HFFc6 (cell line): ENCODE data around the gene ABI3BP. TPM values are rescaled to one million over a fixed set of nuclear protein-coding genes. Genes with fewer than 3 reads are reported as not detected.

ENCODE experiments used
- DNase-seq: peaks from one replicate; pipeline ENCODE4 v3.0.0-alpha.2; 2018
- H3K27ac Mint-ChIP-seq: 2 replicates; pipeline ENCODE4 v1.8.0; 2020; ENCODE audit warnings: mild to moderate bottlenecking, mixed read lengths
- H3K27me3 Mint-ChIP-seq: 2 replicates; pipeline ENCODE4 v1.8.0; 2021; ENCODE audit warnings: mild to moderate bottlenecking, moderate library complexity, mixed read lengths; ENCODE audit not compliant: insufficient read depth
- H3K36me3 Mint-ChIP-seq: 2 replicates; pipeline ENCODE4 v1.8.0; 2021; ENCODE audit warnings: low read depth, mixed read lengths
- H3K4me1 Mint-ChIP-seq: 2 replicates; pipeline ENCODE4 v1.8.0; 2020; ENCODE audit warnings: low read depth, mixed read lengths
- H3K4me3 Mint-ChIP-seq: 2 replicates; pipeline ENCODE4 v1.8.0; 2020; ENCODE audit warnings: mild to moderate bottlenecking, moderate library complexity, mixed read lengths
- H3K9me3 Mint-ChIP-seq: 2 replicates; pipeline ENCODE4 v1.8.0; 2020; ENCODE audit warnings: mild to moderate bottlenecking, mixed read lengths
- total RNA-seq, 6 experiments: library from RNA; stranded (reverse); fragmentation: NEBNext Ultra II Directional; extraction: Animal tissue kit (Norgen Biotek cat#: 25700); gene quantifications; 2 replicates in 1 of 6; 3 replicates in 5 of 6; pipeline ENCODE4 v1.2.3, GENCODE V29; 2021
- TF ChIP-seq, protein P1 (sequence below): fragments of 200-600 bp; sonication (generic); IDR thresholded peaks from 2 replicates; pipeline ENCODE4 v1.5.0; 2021; ENCODE audit warnings: antibody characterized with exemption, mild to moderate bottlenecking

ABI3BP gene
- total RNA-seq, 6 experiments from 2014 or later: 12.4 to 27.8 (median 24.6) TPM

DNA sequence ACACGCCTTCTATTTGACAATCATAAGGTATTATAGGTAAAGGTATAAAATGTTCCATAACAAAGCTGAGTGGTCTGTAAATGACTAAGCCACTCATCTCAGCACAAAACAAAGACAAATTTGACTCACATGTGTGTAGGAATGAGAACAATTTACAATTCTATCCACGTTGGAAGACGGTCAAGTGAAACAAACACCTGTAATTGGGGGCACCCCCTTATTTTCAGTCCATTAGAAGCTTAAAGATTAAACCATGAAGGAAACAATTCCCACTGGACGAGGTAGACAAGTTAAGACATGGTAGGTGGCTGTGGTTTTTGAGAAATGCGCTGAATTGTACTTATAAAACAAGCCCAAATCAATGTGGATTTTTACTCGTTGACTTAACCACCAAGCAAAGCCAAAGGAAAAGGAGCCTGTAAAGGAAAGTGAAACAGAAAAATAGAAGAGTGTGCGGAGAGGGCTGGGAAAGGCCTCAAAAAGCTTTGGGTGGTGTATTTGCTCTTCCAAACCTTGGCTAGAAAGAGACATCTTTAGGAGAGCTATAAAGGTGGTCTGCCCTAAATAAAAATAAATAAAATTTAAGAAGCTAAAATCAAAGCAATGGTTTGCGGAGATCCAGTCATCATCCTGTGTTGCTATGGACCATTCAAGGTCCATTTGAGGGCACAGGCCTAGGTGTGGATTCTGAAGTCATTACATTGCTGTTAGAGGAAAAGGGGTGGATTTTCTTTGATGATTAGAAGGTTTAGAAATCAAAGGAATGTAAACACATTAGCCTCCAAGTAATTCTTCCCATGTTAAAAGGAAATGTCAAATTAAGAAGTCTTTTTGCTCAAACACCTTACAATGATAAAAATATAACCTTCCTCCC lies 148.9 kb downstream of the ABI3BP start:
- no peak for DNase-seq
- Mint-ChIP-seq H3K4me1 (peaks cover 20% of the 10 kb centered on the region), H3K27me3 (no peaks in the 10 kb centered on the region; the same call in 1 of the 2 replicates), H3K27ac (no peak overlapping the region), H3K4me3 (no peak overlapping the region), H3K9me3 (no peaks in the 10 kb centered on the region), H3K36me3 (no peaks in the 10 kb centered on the region)
- TF ChIP-seq, protein P1, sequence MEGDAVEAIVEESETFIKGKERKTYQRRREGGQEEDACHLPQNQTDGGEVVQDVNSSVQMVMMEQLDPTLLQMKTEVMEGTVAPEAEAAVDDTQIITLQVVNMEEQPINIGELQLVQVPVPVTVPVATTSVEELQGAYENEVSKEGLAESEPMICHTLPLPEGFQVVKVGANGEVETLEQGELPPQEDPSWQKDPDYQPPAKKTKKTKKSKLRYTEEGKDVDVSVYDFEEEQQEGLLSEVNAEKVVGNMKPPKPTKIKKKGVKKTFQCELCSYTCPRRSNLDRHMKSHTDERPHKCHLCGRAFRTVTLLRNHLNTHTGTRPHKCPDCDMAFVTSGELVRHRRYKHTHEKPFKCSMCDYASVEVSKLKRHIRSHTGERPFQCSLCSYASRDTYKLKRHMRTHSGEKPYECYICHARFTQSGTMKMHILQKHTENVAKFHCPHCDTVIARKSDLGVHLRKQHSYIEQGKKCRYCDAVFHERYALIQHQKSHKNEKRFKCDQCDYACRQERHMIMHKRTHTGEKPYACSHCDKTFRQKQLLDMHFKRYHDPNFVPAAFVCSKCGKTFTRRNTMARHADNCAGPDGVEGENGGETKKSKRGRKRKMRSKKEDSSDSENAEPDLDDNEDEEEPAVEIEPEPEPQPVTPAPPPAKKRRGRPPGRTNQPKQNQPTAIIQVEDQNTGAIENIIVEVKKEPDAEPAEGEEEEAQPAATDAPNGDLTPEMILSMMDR: no peak

DNA sequence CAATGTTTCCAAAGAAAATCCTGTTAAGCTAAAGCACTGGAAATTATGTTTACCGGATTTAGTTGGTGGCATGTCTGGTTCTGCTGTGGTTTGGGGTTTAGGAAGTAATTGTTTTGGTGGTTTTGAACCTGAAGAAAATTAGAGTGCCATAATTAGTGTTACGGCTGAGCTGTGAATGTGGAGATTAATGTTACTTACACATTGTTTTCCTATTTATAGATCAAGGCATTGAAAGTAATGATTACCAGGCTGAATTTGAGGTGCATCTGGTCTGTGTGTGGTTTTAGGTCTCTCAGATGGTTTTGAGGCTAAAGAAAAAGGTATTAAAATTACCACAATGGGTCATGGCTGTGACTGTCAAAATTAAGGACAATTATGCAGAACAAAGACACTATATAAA lies 155.1 kb downstream of the ABI3BP start:
- H3K27ac Mint-ChIP-seq: no peak overlapping the region
- H3K4me1 Mint-ChIP-seq: peaks cover 16% of the 10 kb centered on the region

DNA sequence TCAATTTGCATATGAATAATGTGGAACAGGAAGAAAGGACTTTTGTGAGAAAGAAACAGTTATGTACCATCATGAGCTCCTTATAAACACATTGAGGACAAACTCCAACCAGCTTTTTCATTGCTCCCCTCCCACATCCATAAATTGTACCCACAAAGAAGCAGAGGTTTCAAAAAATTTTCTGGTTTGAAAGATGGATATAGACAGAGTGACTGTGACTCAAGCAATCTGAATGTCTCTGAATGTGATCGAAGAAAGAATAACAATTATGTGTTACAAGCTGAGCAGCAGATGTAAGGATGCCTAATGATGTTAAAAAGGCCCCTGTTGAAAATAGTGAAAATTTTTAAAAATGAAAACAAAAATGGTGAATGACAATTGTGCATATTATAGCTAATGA lies 156.6 kb downstream of the ABI3BP start:
- Mint-ChIP-seq H3K4me1 (peaks cover 16% of the 10 kb centered on the region), H3K36me3 (no peaks in the 10 kb centered on the region; the same call in 1 of the 2 replicates), H3K27ac (no peak overlapping the region), H3K9me3 (no peaks in the 10 kb centered on the region), H3K27me3 (no peaks in the 10 kb centered on the region; the same call in 1 of the 2 replicates), H3K4me3 (no peak overlapping the region)
- TF ChIP-seq, protein P1: no peak
- no peak for DNase-seq

More for the DNA sequence above, 155.1 kb downstream of the ABI3BP start:
- Mint-ChIP-seq H3K9me3 (no peaks in the 10 kb centered on the region), H3K4me3 (no peak overlapping the region), H3K36me3 (no peaks in the 10 kb centered on the region; the same call in 1 of the 2 replicates), H3K27me3 (no peaks in the 10 kb centered on the region; the same call in 1 of the 2 replicates)
- DNase-seq: no peak
- TF ChIP-seq, protein P1: no peak

DNA sequence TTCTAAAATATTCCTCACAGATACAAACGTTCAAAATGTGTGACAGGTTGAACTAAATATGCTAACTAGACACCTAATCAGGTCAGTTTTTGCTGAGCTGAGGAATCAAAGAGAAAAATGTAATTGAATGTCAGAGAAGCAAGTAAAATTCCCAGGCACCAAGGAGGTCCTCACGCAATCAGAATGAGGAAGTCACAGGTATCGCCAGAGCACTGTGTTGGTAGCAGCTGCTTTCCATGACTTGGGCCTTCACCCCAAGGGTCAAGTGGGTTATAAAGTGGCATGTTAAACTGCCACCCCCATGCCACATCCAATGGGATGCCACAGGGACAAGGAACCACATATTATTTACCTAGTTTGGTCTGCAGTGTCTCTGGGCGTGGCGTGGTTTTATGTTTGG lies 158.9 kb downstream of the ABI3BP start:
- Mint-ChIP-seq H3K4me1 (peaks cover 14% of the 10 kb centered on the region), H3K36me3 (no peaks in the 10 kb centered on the region; the same call in 1 of the 2 replicates), H3K27ac (no peak overlapping the region), H3K9me3 (no peaks in the 10 kb centered on the region), H3K4me3 (no peak overlapping the region), H3K27me3 (no peaks in the 10 kb centered on the region; the same call in 1 of the 2 replicates)
- DNase-seq: no peak
- TF ChIP-seq, protein P1: no peak

DNA sequence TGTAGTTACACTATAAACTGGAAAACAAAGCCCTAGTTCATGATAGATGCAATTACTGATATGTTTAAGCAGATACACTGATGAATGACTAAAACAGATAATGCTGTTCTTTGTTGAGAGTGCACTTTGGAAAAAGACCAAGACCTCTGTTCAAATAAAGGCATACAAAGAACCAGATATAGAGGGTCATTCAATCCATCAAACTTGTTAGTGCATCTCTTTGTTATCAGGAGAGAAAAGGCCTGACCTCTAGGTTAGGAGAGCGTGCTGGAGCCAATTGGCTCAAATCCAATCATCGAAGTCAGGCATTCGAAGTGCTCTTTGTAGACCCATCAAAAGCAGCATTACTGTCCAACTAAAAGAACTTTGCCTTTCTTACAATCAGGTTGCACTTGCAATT lies 159.7 kb downstream of the ABI3BP start:
- no peaks in the 10 kb centered on the region; the same call in 1 of the 2 replicates for H3K36me3 Mint-ChIP-seq
- TF ChIP-seq, protein P1: no peak
- H3K27me3 Mint-ChIP-seq: no peaks in the 10 kb centered on the region; the same call in 1 of the 2 replicates
- H3K27ac Mint-ChIP-seq: no peak overlapping the region
- DNase-seq: no peak
- no peak overlapping the region for H3K4me3 Mint-ChIP-seq
- peaks cover 9% of the 10 kb centered on the region for H3K4me1 Mint-ChIP-seq
- no peaks in the 10 kb centered on the region for H3K9me3 Mint-ChIP-seq
